ENCODE results near the gene FCER1A. TPM values are rescaled to one million over a fixed set of nuclear protein-coding genes. Genes with fewer than 3 reads are reported as not detected.

The FCER1A gene
- total and polyA plus RNA-seq, 12 donors, result 0.06 to 2.3 (median 1.3) TPM; not detected in 3

DNA sequence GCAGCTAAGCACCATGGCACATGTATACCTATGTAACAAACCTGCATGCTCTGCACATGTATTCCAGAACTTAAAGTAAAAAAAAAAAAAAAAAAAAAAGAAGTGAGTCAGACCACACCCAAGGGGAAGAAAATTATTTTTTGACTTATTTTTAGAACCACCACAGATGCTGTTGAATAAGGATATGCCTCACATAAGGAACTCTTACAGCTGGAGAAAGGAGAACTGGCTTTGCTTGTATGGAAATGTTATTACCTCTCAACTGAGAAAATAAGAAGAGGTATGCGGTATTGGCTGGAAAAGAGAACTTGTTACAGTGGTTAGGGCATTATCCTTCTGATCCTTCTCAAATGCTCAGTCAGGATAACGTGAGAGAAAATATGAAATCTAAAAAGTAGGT lies 27.5 kb upstream of the FCER1A start:
- Histone ChIP-seq H3K4me3 (no peak overlapping the region), H3K4me1 (peaks cover 0 to 5% (median 0%) of the 10 kb centered on the region in 9 donors), H3K36me3 (no peaks in the 10 kb centered on the region), H3K27me3 (no peaks in the 10 kb centered on the region), H3K9me3 (peaks cover 0 to 3% (median 0%) of the 10 kb centered on the region in 11 donors), H3K27ac (no peak overlapping the region)
- ATAC-seq, result no peak
- no peak for DNase-seq
- TF ChIP-seq, protein P1, sequence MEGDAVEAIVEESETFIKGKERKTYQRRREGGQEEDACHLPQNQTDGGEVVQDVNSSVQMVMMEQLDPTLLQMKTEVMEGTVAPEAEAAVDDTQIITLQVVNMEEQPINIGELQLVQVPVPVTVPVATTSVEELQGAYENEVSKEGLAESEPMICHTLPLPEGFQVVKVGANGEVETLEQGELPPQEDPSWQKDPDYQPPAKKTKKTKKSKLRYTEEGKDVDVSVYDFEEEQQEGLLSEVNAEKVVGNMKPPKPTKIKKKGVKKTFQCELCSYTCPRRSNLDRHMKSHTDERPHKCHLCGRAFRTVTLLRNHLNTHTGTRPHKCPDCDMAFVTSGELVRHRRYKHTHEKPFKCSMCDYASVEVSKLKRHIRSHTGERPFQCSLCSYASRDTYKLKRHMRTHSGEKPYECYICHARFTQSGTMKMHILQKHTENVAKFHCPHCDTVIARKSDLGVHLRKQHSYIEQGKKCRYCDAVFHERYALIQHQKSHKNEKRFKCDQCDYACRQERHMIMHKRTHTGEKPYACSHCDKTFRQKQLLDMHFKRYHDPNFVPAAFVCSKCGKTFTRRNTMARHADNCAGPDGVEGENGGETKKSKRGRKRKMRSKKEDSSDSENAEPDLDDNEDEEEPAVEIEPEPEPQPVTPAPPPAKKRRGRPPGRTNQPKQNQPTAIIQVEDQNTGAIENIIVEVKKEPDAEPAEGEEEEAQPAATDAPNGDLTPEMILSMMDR (IDR thresholded peaks at IDR 0.05), result no peak
- intact Hi-C loops (cut with DNase I), result no loop called here
- 75 to 79% methylated on average over 2 of the region's 2 CpGs for WGBS, 2 donors

DNA sequence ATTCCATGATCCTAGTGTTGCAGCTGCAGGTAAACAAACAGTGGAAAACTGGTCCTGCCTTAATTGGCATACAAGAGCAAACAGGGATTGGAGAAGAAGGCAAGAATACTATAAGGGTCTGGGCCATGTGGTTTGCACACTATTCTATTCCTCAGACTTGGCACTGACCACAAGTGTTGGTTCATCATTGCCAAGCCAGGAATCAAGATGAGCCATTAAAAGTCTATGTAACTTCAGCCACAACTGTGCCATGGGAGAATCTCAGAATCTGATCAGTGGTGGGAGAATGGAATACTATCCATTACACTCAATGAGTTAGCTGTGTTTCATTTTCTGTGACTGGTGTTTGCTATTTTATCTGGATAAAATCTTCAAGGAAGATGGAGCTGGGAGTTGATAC lies 26.2 kb upstream of the FCER1A start:
- TF ChIP-seq, protein P1 (IDR thresholded peaks at IDR 0.05), result no peak
- Histone ChIP-seq H3K27me3 (no peaks in the 10 kb centered on the region), H3K4me3 (no peak overlapping the region), H3K36me3 (no peaks in the 10 kb centered on the region), H3K9me3 (no peaks in the 10 kb centered on the region), H3K27ac (no peak overlapping the region), H3K4me1 (peaks cover 0 to 5% (median 0%) of the 10 kb centered on the region in 9 donors)
- DNase-seq, result no peak
- intact Hi-C loops (cut with DNase I), result no loop called here
- no peak for ATAC-seq

DNA sequence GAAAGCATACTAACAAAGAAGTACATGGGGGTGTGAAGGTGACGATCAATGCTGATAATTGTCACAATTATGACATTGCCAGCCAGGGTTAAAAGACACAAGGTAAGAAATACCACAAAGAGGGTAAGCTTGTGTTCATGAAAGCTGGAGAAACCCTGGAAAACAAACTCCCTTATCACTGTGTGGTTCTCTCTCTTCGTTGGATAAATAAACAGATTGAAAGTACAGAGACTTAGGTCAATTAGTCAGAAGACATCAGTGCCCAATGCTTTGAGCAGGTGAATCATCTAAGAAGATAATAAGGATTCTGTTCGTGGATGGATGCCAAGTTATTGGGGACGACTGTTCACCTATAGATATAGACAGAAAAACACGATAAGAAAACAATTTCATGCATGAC lies 22.4 kb upstream of the FCER1A start:
- intact Hi-C loops (cut with DNase I), result no loop called here
- ATAC-seq (no peak), DNase-seq (no peak)
- TF ChIP-seq, protein P1 (IDR thresholded peaks at IDR 0.05), result no peak
- WGBS, 2 donors, result 55 to 57% methylated on average over 5 of the region's 5 CpGs
- Histone ChIP-seq H3K9me3 (no peaks in the 10 kb centered on the region), H3K27me3 (no peaks in the 10 kb centered on the region), H3K4me1 (peaks cover 0 to 10% (median 0%) of the 10 kb centered on the region in 9 donors), H3K27ac (no peak overlapping the region), H3K4me3 (no peak overlapping the region), H3K36me3 (no peaks in the 10 kb centered on the region)

DNA sequence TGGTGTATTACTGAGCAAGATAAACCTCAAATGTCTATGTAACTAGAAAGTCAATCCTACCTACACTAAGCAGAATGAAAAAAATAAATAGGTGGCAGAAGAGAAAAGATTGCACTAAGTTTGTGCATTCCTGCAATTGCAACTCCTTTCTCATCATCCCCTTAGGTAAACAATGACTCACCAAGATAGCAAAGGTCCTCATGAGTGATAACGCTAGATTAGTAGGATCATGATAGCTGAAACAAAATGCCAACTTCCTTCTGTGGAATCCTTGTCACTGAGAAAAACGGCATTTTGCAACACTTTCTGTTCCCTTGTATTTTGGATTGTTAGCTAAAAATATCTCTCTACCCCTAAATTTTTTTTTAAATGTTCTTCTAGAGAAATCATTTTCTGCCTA lies 20.0 kb upstream of the FCER1A start:
- H3K27me3 ChIP-seq, result peaks cover 0 to 6% (median 0%) of the 10 kb centered on the region in 7 donors
- WGBS, 2 donors, result 12 to 17% methylated on average over 2 of the region's 2 CpGs
- ATAC-seq, result no peak
- intact Hi-C loops (cut with DNase I), result no loop called here
- TF ChIP-seq, protein P1 (IDR thresholded peaks at IDR 0.05), result no peak
- H3K27ac ChIP-seq, result no peak overlapping the region
- H3K4me3 ChIP-seq, result no peak overlapping the region
- peaks cover 0 to 5% (median 0%) of the 10 kb centered on the region in 9 donors for H3K4me1 ChIP-seq
- H3K9me3 ChIP-seq, result no peaks in the 10 kb centered on the region
- H3K36me3 ChIP-seq, result no peaks in the 10 kb centered on the region
- DNase-seq, result no peak
